ENCODE measurements around the gene RARS1. TPM values are rescaled to one million over a fixed set of nuclear protein-coding genes. Genes with fewer than 3 reads are reported as not detected.
A peak's percentile ranks its signal among the peaks of the same experiment; 100 is the strongest.

The RARS1 gene
- 274 and 345 TPM in 2 replicates for total RNA-seq

GRCh38 chr5:168486136-168486879 is at the start of gene RARS1:
Gene RARS1, plus strand, starts transcription at chr5:168486471. Its CDS starts 28 bp downstream, at chr5:168486499.

GRCh38 chr5:168528521-168529373 is 42.5 kb downstream of the RARS1 start, which contains the start of gene FBLL1:
Gene FBLL1, plus strand, starts transcription at chr5:168529305. Its CDS starts 200 bp downstream, at chr5:168529505.

Small RNAs within 50 kb of the gene (small RNA-seq; reads per million reads assigned to genes)
- 29.9 reads per million, percentile 97 among the genes with 10 or more reads in this experiment for gene MIR103A1

Other genes starting within 250 kb of the RARS1 start
- gene WWC1, start 194.8 kb upstream of the RARS1 start, total RNA-seq, result 0.27 and 0.72 TPM in 2 replicates
- gene FBLL1, start 42.8 kb downstream of the RARS1 start, total RNA-seq, result 0.07 and 0.27 TPM in 2 replicates
- 82.0 and 85.9 TPM in 2 replicates for gene PANK3, start 92.9 kb downstream of the RARS1 start, total RNA-seq

All from thoracic aorta endothelial cell (primary cell).